Activated CD8-positive, alpha-beta T cell treated with anti-CD3 and anti-CD28 coated beads, Interleukin-2, amount 10 ng/mL, durations not matched to agents 7 days and 5 days (primary cell): Measurements from ENCODE around the gene L3MBTL4. TPM values are rescaled to one million over a fixed set of nuclear protein-coding genes. Genes with fewer than 3 reads are reported as not detected.
"Not testable (repeated sequence)": the region's sequence is repeated elsewhere in the genome, so short reads cannot be mapped to it uniquely, and the experiment has no call there.

Source experiments
- ATAC-seq: fragments of 150-1000 bp; cut with Tn5 transposase; one replicate; pipeline ENCODE4 v1.10.0; 2021; ENCODE audit warnings: moderate library complexity
- CTCF ChIA-PET: fragments of 350-600 bp; sonication (Branson Sonifier 250); formaldehyde crosslinking; loops from one replicate; lab custom pipeline; 2021; ENCODE audit warnings: antibody characterized with exemption; lab: Charles Lee
- POLR2A ChIA-PET: fragments of 350-600 bp; sonication (Branson Sonifier 250); formaldehyde crosslinking; loops from one replicate; lab custom pipeline; 2021; ENCODE audit warnings: antibody characterized with exemption; lab: Charles Lee
- DNase-seq: peaks from one replicate; pipeline ENCODE4 v3.0.0-alpha.2; 2020
- H3K27ac Mint-ChIP-seq: one replicate; pipeline ENCODE4 v1.8.0; 2021; ENCODE audit warnings: mild to moderate bottlenecking, mixed read lengths
- H3K27me3 Mint-ChIP-seq: one replicate; pipeline ENCODE4 v1.8.0; 2021; ENCODE audit warnings: low read depth, mixed read lengths
- H3K36me3 Mint-ChIP-seq: one replicate; pipeline ENCODE4 v1.8.0; 2021; ENCODE audit warnings: low read depth, mixed read lengths
- H3K4me1 Mint-ChIP-seq: one replicate; pipeline ENCODE4 v1.8.0; 2021; ENCODE audit warnings: low read depth, mixed read lengths
- H3K4me3 Mint-ChIP-seq: one replicate; pipeline ENCODE4 v1.8.0; 2021; ENCODE audit warnings: mild to moderate bottlenecking, mixed read lengths
- H3K9me3 Mint-ChIP-seq: one replicate; pipeline ENCODE4 v1.8.0; 2022; ENCODE audit warnings: mixed read lengths; ENCODE audit not compliant: insufficient read depth
- total RNA-seq, 2 experiments: library from RNA; stranded (reverse); gene quantifications; one replicate each; pipeline ENCODE4 v1.2.3, GENCODE V29; 2021

Gene L3MBTL4
- total RNA-seq, 2 experiments from 2014 or later: not detected

DNA sequence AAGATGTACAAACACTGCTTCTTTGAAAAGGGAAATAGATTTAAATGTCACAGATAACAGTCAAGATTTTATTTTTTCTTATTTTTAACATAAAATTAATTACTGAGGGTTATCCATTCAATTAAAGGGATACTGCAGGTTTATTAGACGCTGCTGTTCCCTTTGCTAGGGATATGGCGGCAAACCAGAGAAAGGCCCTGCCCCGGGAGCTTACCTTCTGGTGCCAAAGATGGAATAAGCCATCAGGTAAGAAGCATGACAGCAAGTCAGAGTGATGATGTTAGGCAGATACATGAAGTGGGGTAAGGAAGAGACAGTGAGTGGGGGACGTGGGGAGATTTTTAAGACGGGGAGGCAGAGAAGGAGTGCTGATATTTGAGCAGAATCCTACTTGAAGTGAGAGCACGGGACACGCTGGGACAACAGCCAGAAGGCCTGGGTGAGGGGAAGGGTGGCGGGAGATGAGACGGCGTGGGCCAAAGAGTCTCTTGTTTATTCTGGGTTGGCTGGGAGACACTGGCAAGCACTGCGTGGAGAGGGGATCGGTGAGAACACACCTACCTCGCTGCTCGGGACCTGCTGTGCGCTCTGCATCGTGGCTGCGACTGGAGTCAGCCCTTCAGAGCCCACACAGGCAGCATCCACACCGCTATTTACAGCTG lies 268.9 kb downstream of the L3MBTL4 start:
- ATAC-seq (no peak), DNase-seq (no peak)
- Mint-ChIP-seq H3K4me3 (no peak overlapping the region), H3K36me3 (no peaks in the 10 kb centered on the region), H3K27ac (no peak overlapping the region), H3K4me1 (no peaks in the 10 kb centered on the region), H3K27me3 (no peaks in the 10 kb centered on the region), H3K9me3 (no peaks in the 10 kb centered on the region)
- ChIA-PET CTCF (no interaction called here), POLR2A (no interaction called here)

- Mint-ChIP-seq H3K36me3 (no peaks in the 10 kb centered on the region), H3K4me1 (no peaks in the 10 kb centered on the region), H3K4me3 (no peak overlapping the region), H3K27ac (no peak overlapping the region), H3K9me3 (no peaks in the 10 kb centered on the region), H3K27me3 (no peaks in the 10 kb centered on the region)
- CTCF ChIA-PET: no interaction called here
- ATAC-seq (no peak), DNase-seq (no peak)
- POLR2A ChIA-PET: no interaction called here
Measured at GRCh38 chr18:6139007-6139406, 275.7 kb downstream of the L3MBTL4 start.

DNA sequence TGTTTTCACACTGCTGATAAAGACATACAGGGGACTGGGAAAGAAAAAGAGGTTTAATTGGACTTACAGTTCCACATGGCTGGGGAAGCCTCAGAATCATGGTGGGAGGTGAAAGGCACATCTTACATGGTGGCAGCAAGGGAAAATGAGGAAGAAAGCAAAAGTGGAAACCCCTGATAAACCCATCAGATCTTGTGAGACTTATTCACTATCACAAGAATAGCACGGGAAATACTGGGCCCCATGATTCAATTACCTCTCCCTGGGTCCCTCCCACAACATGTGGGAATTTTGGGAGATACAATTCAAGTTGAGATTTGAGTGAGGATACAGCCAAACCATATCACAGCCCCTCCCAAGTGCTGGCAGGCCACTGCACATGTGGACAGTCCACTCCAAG lies 278.8 kb downstream of the L3MBTL4 start:
- H3K4me1 Mint-ChIP-seq, DNase-seq, H3K27ac Mint-ChIP-seq, H3K9me3 Mint-ChIP-seq, POLR2A ChIA-PET, H3K27me3 Mint-ChIP-seq, H3K36me3 Mint-ChIP-seq, CTCF ChIA-PET, H3K4me3 Mint-ChIP-seq, ATAC-seq: not testable (repeated sequence)

DNA sequence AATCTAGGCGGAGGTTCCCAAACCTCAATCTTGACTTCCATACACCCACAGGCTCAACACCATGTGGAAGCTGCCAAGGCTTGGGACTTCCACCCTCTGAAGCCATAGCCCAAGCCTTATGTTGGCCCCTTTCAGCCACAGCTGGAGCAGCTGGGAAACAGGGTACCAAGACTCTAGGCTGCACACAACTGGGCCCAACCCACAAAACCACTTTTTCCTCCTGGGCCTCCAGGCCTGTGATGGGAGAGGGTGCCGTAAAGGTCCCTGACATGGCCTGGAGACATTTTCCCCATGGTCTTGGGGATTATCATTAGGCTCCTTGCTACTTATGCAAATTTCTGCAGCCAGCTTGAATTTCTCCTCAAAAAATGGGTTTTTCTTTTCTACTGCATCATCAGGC lies 279.7 kb downstream of the L3MBTL4 start:
- H3K9me3 Mint-ChIP-seq, H3K4me3 Mint-ChIP-seq, POLR2A ChIA-PET, H3K36me3 Mint-ChIP-seq, CTCF ChIA-PET, ATAC-seq, H3K27ac Mint-ChIP-seq, H3K4me1 Mint-ChIP-seq, DNase-seq, H3K27me3 Mint-ChIP-seq: not testable (repeated sequence)

- no peaks in the 10 kb centered on the region for H3K4me1 Mint-ChIP-seq
- no peaks in the 10 kb centered on the region for H3K9me3 Mint-ChIP-seq
- no peak overlapping the region for H3K4me3 Mint-ChIP-seq
- POLR2A ChIA-PET: no interaction called here
- H3K27ac Mint-ChIP-seq: no peak overlapping the region
- H3K27me3 Mint-ChIP-seq: no peaks in the 10 kb centered on the region
- DNase-seq (no peak), ATAC-seq (no peak)
- CTCF ChIA-PET: no interaction called here
- no peaks in the 10 kb centered on the region for H3K36me3 Mint-ChIP-seq
Measured at GRCh38 chr18:6132751-6133368, 281.9 kb downstream of the L3MBTL4 start.

DNA sequence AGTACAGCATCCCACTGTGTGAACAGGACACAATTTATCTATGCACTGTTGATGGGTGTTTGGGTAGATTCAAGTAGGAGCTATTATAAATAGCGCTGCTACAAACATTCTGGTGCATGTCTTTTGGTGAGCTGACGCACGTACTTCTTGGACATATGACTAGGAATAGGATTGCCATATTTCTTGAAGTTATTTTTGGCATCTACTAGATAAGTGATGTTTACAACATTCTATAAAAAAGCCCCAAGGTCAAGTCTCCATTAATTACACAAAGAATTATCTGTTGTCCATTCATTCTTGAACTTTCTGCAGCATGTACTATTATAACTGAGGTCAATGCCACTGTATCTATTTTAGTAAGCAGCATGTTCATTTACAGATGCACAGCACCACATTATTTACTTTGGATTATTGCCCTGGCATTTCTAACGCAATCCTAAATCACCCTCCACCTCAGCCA lies 293.9 kb downstream of the L3MBTL4 start:
- Mint-ChIP-seq H3K27ac (no peak overlapping the region), H3K9me3 (no peaks in the 10 kb centered on the region), H3K4me1 (no peaks in the 10 kb centered on the region), H3K36me3 (no peaks in the 10 kb centered on the region), H3K27me3 (no peaks in the 10 kb centered on the region), H3K4me3 (no peak overlapping the region)
- POLR2A ChIA-PET: no interaction called here
- DNase-seq: no peak
- CTCF ChIA-PET: no interaction called here
- no peak for ATAC-seq

DNA sequence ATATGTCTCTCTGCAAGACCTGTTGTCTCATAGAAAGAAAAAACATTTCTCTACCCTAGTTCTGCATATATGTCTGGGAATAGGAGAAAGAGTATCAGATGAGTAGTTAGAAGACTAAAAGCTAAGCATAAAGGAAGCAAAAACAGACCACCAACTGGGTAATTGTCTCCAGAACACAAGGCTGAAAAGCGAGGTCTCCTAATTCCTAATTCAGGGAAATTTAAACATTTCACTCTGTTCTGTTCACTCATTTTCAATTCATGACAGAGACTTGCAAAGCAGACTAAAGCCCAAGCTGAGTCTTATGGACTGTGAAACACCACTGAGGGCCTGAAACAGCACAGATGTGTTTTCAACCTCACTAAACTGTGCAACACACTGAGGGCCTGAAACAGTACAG lies 294.9 kb downstream of the L3MBTL4 start:
- Mint-ChIP-seq H3K4me3 (no peak overlapping the region), H3K9me3 (no peaks in the 10 kb centered on the region), H3K4me1 (no peaks in the 10 kb centered on the region), H3K27ac (no peak overlapping the region), H3K36me3 (no peaks in the 10 kb centered on the region), H3K27me3 (no peaks in the 10 kb centered on the region)
- no peak for ATAC-seq
- ChIA-PET POLR2A (no interaction called here), CTCF (no interaction called here)
- no peak for DNase-seq

DNA sequence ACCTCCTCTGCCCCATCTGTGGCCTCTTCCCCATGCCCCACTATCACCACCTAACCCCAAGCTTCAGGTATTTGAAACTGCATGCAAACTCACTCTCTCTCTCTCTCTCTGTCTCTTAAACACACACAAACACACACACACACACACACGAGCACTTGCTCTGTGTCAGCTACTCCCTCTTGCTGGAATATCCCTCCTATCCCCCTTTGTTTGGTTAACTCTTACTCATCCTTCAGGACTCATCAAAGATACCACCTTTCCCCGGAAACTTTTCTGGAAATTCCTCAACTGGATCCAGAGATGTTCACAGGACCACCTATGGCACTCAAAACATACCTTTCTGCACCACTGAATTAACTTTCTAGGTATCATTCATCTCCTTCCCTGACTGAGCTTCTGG lies 296.6 kb downstream of the L3MBTL4 start:
- ATAC-seq: no peak
- Mint-ChIP-seq H3K9me3 (no peaks in the 10 kb centered on the region), H3K36me3 (no peaks in the 10 kb centered on the region), H3K4me3 (no peak overlapping the region), H3K27me3 (no peaks in the 10 kb centered on the region), H3K4me1 (no peaks in the 10 kb centered on the region), H3K27ac (no peak overlapping the region)
- DNase-seq: no peak
- ChIA-PET POLR2A (no interaction called here), CTCF (no interaction called here)

- Mint-ChIP-seq H3K27ac (no peak overlapping the region), H3K4me3 (no peak overlapping the region), H3K4me1 (no peaks in the 10 kb centered on the region), H3K36me3 (no peaks in the 10 kb centered on the region), H3K27me3 (no peaks in the 10 kb centered on the region), H3K9me3 (no peaks in the 10 kb centered on the region)
- no peak for ATAC-seq
- ChIA-PET POLR2A (no interaction called here), CTCF (no interaction called here)
- DNase-seq: no peak
Measured at GRCh38 chr18:6115710-6116109, 299.0 kb downstream of the L3MBTL4 start.

DNA sequence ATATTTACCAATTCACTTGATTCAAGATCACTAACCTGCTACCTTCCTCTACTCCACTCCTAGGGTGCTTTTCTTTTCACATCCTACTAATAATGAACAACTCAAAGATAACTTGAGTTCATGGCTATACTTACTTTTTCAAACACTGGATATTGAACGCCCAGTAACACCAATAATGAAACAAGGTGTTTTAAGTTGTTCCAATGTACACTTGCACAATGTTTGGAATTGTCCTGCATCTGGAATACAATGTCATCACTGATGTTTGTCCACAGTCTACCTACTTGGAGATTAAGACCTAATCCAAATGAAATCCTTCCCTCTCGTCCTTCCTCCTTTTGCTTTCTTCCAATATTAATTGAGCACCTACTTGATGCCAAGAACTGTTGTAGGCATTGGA lies 301.1 kb downstream of the L3MBTL4 start:
- no peaks in the 10 kb centered on the region for H3K36me3 Mint-ChIP-seq
- POLR2A ChIA-PET: no interaction called here
- no peaks in the 10 kb centered on the region for H3K27me3 Mint-ChIP-seq
- no peaks in the 10 kb centered on the region for H3K9me3 Mint-ChIP-seq
- CTCF ChIA-PET: no interaction called here
- ATAC-seq: no peak
- H3K4me3 Mint-ChIP-seq: no peak overlapping the region
- no peak for DNase-seq
- H3K4me1 Mint-ChIP-seq: no peaks in the 10 kb centered on the region
- no peak overlapping the region for H3K27ac Mint-ChIP-seq

GRCh38 chr18:6111726-6112125 lies 303.0 kb downstream of the L3MBTL4 start:
- CTCF ChIA-PET: no interaction called here
- H3K9me3 Mint-ChIP-seq: no peaks in the 10 kb centered on the region
- H3K4me1 Mint-ChIP-seq: no peaks in the 10 kb centered on the region

GRCh38 chr18:6109743-6110142 lies 305.0 kb downstream of the L3MBTL4 start:
- POLR2A ChIA-PET: no interaction called here
- ATAC-seq (no peak), DNase-seq (no peak)
- Mint-ChIP-seq H3K4me1 (no peaks in the 10 kb centered on the region), H3K36me3 (no peaks in the 10 kb centered on the region), H3K27ac (no peak overlapping the region), H3K27me3 (no peaks in the 10 kb centered on the region), H3K4me3 (no peak overlapping the region), H3K9me3 (no peaks in the 10 kb centered on the region)
- CTCF ChIA-PET: no interaction called here

More at GRCh38 chr18:6111726-6112125, 303.0 kb downstream of the L3MBTL4 start:
- Mint-ChIP-seq H3K27me3 (no peaks in the 10 kb centered on the region), H3K27ac (no peak overlapping the region), H3K4me3 (no peak overlapping the region), H3K36me3 (no peaks in the 10 kb centered on the region)
- ATAC-seq (no peak), DNase-seq (no peak)
- POLR2A ChIA-PET: no interaction called here
